Effector CD4-positive, alpha-beta T cell (primary cell): Measurements from ENCODE around the gene DLX3.
A peak's percentile ranks its signal among the peaks of the same experiment; 100 is the strongest.

Experiments
- DNase-seq: peaks from one replicate; pipeline ENCODE4 v3.0.0-alpha.2; 2020

The DLX3 gene

GRCh38 chr17:49952209-49952911 lies 42.7 kb downstream of the DLX3 start:
- peak; percentile 67 for DNase-seq

DNA sequence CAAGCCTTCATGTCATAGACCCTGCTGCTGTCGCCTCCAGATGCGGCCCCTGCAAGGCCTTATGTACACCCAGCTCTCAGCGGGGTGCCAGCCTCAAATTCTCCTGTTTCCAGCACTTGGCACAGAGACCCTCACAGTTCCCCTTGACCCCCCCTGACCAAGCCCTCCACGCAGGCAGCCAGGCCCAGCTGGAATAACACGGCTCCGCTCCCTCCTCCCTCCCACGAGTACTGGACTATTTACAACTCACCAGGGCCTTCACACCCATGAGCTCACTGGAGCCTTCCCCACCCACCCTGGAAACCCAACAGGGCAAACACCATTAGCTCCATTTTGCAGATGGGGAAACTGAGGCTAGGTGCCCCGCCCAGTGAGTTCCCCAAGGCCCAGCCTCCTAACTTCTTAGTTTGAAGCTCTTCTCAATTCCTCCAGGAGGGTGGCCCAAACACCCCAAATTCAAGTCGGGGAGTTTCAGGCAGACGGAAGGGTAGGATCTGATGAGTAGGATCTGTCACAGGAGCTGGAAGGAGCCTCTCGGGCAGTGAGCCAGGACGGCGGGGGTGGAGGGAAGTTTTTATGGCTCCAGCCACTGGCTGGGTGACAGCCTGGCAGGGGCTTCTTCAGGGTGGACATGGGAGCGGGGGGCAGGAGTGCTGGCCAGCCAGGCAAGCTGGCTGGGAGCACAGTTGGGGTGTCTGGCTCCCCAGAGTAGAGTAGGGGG lies 43.5 kb downstream of the DLX3 start:
- DNase-seq = no peak

- DNase-seq = no peak
Measured at GRCh38 chr17:49949634-49950033, 45.4 kb downstream of the DLX3 start.

DNA sequence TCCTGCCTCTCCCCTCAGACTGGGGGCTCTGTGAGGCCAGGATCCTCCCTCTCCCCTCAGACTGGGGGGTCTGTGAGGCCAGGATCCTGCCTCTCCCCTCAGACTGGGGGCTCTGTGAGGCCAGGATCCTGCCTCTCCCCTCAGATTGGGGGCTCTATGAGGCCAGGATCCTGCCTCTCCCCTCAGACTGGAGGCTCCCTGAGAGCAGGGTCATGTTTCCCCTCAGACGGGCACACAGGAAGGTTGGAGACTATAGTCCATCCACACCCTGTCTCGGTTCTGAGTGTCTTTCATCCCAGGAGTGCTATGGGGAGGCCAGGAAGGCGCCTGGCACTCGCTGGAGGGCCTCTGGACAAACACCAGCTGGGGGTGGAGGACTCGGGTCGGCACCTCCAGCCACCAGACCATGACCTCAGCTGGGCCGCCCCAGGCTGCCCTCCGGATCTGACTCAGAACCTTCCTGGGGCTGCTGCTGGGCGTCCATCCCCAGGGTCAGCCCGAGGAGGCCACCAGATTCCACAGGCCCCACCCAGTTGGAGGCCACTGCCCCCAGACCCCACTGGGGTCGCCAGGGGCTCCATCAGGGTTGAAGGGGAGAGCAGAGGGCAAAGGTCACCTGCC lies 48.0 kb downstream of the DLX3 start:
- no peak for DNase-seq

DNA sequence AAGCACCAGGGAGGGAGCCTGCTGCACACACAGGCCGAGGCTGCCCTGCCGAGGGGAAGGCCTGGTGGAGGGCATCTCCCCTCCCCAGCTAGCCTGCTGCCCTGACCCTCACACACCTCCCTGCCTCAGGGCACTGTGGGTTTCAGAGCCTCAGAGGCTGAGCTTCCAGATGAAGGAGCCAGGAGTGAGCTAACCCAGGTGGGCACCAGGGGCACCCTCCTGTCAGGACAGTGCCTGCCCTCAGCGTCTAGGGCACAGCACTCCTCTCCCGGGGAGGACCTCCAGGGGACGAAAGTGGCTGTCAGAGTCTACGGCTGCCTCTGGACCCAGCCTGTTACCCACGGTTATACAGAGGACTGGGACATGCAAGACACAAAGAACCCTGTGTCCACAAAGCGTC lies 48.8 kb downstream of the DLX3 start:
- DNase-seq = no peak

DNA sequence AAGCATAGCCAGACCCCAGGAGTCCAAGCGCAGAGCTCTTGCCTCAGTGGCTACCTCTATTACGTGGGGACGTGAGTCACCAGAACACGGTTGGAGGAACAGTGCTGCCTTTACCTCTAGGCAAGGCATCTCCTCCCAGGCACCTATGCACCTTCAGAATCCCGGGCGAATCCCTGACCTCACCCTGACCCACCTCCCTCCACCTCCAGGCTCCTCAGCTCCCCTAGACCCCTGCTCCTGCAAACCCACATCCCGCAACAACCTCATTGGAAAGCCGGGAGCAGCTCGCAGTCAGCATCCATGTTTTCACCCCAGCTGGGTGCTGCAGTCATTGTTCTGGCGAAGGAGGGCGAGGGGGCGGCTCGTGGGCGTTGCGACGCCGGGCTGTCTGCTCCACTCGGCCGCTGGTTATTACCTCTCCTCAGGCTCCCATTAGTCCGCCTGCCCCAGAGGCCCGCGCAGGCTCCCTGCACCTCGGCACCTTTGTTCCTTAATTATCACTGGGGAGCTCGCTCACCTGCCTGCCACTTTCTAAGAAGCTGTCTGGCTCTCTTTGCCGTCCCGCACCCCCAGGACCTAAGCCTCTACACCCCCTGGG lies 50.7 kb downstream of the DLX3 start:
- DNase-seq = no peak

GRCh38 chr17:49942947-49943346 lies 52.1 kb downstream of the DLX3 start:
- no peak for DNase-seq

GRCh38 chr17:49941427-49941826 lies 53.6 kb downstream of the DLX3 start:
- DNase-seq = no peak
